ENCODE measurements around the gene REXO5.

REXO5 gene

GRCh38 chr16:20874088-20874581, 67.8 kb downstream of the REXO5 start:
- no peak for DNase-seq (ENCODE audit: low read depth)

- DNase-seq (ENCODE audit: low read depth): no peak
Observed at GRCh38 chr16:20875355-20875650, 69.0 kb downstream of the REXO5 start.

- no peak for DNase-seq (ENCODE audit: low read depth)
Observed at GRCh38 chr16:20878682-20879147, 72.4 kb downstream of the REXO5 start.

- DNase-seq (ENCODE audit: low read depth): no peak
Observed at GRCh38 chr16:20879175-20880040, 73.1 kb downstream of the REXO5 start.

GRCh38 chr16:20880867-20881502, 74.7 kb downstream of the REXO5 start:
- no peak for DNase-seq (ENCODE audit: low read depth)

- no peak for DNase-seq (ENCODE audit: low read depth)
Observed at GRCh38 chr16:20881503-20881878, 75.2 kb downstream of the REXO5 start.

- DNase-seq (ENCODE audit: low read depth): no peak
Observed at GRCh38 chr16:20883554-20884239, 77.4 kb downstream of the REXO5 start.

GRCh38 chr16:20884240-20884556, 77.9 kb downstream of the REXO5 start:
- no peak for DNase-seq (ENCODE audit: low read depth)

GRCh38 chr16:20886320-20886719, 80.0 kb downstream of the REXO5 start:
- no peak for DNase-seq (ENCODE audit: low read depth)

GRCh38 chr16:20887207-20887606, 80.9 kb downstream of the REXO5 start:
- DNase-seq (ENCODE audit: low read depth): no peak

GRCh38 chr16:20889625-20890275, 83.4 kb downstream of the REXO5 start:
- DNase-seq (ENCODE audit: low read depth): no peak

- DNase-seq (ENCODE audit: low read depth): no peak
Observed at GRCh38 chr16:20894388-20894787, 88.1 kb downstream of the REXO5 start.

- no peak for DNase-seq (ENCODE audit: low read depth)
Observed at GRCh38 chr16:20897253-20897897, 91.0 kb downstream of the REXO5 start.

- DNase-seq (ENCODE audit: low read depth): no peak
Observed at GRCh38 chr16:20897922-20898321, 91.6 kb downstream of the REXO5 start.

GRCh38 chr16:20899071-20899470, 92.7 kb downstream of the REXO5 start:
- no peak for DNase-seq (ENCODE audit: low read depth)

All from activated T-cell treated with anti-CD3 and anti-CD28 coated beads for 24 hours (primary cell).